H9 (cell line): ENCODE data around the gene MAP3K12. TPM values are rescaled to one million over a fixed set of nuclear protein-coding genes. Genes with fewer than 3 reads are reported as not detected.

Experiments used
- DNase-seq: peaks from one replicate; pipeline ENCODE4 v3.0.0-alpha.2; 2017
- H2AFZ ChIP-seq: one replicate; pipeline ENCODE4 v1.6.1; 2013; ENCODE audit warnings: mild to moderate bottlenecking, low read length, control low read depth, moderate library complexity
- H2AK5ac ChIP-seq: 2 replicates; pipeline ENCODE4 v1.6.1; 2013; ENCODE audit warnings: low read length, control low read depth, mixed read lengths; ENCODE audit not compliant: insufficient read length
- H2BK120ac ChIP-seq: one replicate; pipeline ENCODE4 v1.6.1; 2013; ENCODE audit warnings: low read depth, mild to moderate bottlenecking, low read length, control low read depth, inconsistent platforms; ENCODE audit not compliant: poor library complexity, severe bottlenecking
- H2BK12ac ChIP-seq: 2 replicates; pipeline ENCODE4 v1.6.1; 2013; ENCODE audit warnings: low read length, control low read depth, mixed read lengths, low read depth; ENCODE audit not compliant: insufficient read length
- H2BK15ac ChIP-seq: 2 replicates; pipeline ENCODE4 v1.6.1; 2013; ENCODE audit warnings: low read depth, low read length, control low read depth
- H2BK20ac ChIP-seq: one replicate; pipeline ENCODE4 v1.6.1; 2013; ENCODE audit warnings: low read depth, mild to moderate bottlenecking, low read length, control low read depth, inconsistent platforms; ENCODE audit not compliant: poor library complexity, severe bottlenecking
- H2BK5ac ChIP-seq: 2 replicates; pipeline ENCODE4 v1.6.1; 2013; ENCODE audit warnings: low read length, control low read depth, mixed read lengths; ENCODE audit not compliant: insufficient read length
- H3K14ac ChIP-seq: 2 replicates; pipeline ENCODE4 v1.6.1; 2013; ENCODE audit warnings: low read length, control low read depth; ENCODE audit not compliant: insufficient read depth
- H3K18ac ChIP-seq: 2 replicates; pipeline ENCODE4 v1.6.1; 2013; ENCODE audit warnings: low read depth, mild to moderate bottlenecking, mixed read lengths, low read length, control low read depth; ENCODE audit not compliant: insufficient read length
- H3K23ac ChIP-seq: 2 replicates; pipeline ENCODE4 v1.6.1; 2013; ENCODE audit warnings: low read length, control low read depth, mixed read lengths, low read depth; ENCODE audit not compliant: insufficient read length
- H3K23me2 ChIP-seq: 2 replicates; pipeline ENCODE4 v1.6.1; 2013; ENCODE audit warnings: low read depth, mild to moderate bottlenecking, mixed read lengths, low read length, control low read depth; ENCODE audit not compliant: insufficient read length, poor library complexity, severe bottlenecking
- H3K27ac ChIP-seq: 2 replicates; pipeline ENCODE4 v1.5.1; 2013; ENCODE audit warnings: low read length, control low read depth, mixed read lengths, low read depth; ENCODE audit not compliant: insufficient read length
- H3K27me3 ChIP-seq: 2 replicates; pipeline ENCODE4 v1.6.1; 2013; ENCODE audit warnings: low read length, control low read depth, inconsistent platforms; ENCODE audit not compliant: insufficient read depth
- H3K4ac ChIP-seq: 2 replicates; pipeline ENCODE4 v1.6.1; 2013; ENCODE audit warnings: low read depth, mild to moderate bottlenecking, control low read depth, inconsistent platforms, low read length, moderate library complexity
- H3K4me1 ChIP-seq: 2 replicates; pipeline ENCODE4 v1.6.1; 2013; ENCODE audit warnings: low read length, control low read depth, inconsistent platforms; ENCODE audit not compliant: insufficient read depth
- H3K4me2 ChIP-seq: 2 replicates; pipeline ENCODE4 v1.6.1; 2013; ENCODE audit warnings: low read length, control low read depth, mixed read lengths; ENCODE audit not compliant: insufficient read length, insufficient read depth
- H3K56ac ChIP-seq: 2 replicates; pipeline ENCODE4 v1.6.1; 2013; ENCODE audit warnings: low read depth, mild to moderate bottlenecking, mixed read lengths, low read length, control low read depth; ENCODE audit not compliant: insufficient read length
- H3K79me1 ChIP-seq: 2 replicates; pipeline ENCODE4 v1.6.1; 2013; ENCODE audit warnings: low read depth, mild to moderate bottlenecking, moderate library complexity, low read length, control low read depth, inconsistent platforms; ENCODE audit not compliant: insufficient read depth, poor library complexity, severe bottlenecking
- H3K79me2 ChIP-seq: 2 replicates; pipeline ENCODE4 v1.6.1; 2013; ENCODE audit warnings: low read length, control low read depth, inconsistent platforms; ENCODE audit not compliant: insufficient read depth
- H3K9ac ChIP-seq: 2 replicates; pipeline ENCODE4 v1.6.1; 2013; ENCODE audit warnings: low read length, control low read depth, mixed read lengths; ENCODE audit not compliant: insufficient read length; ENCODE audit errors: extremely low read depth
- H3K9me3 ChIP-seq: one replicate; pipeline ENCODE4 v1.6.1; 2013; ENCODE audit warnings: low read depth, low read length, inconsistent platforms; ENCODE audit not compliant: control insufficient read depth
- H3T11ph ChIP-seq: one replicate; pipeline ENCODE4 v1.6.1; 2013; ENCODE audit warnings: mild to moderate bottlenecking, low read length, control low read depth, inconsistent platforms
- H4K20me1 ChIP-seq: one replicate; pipeline ENCODE4 v1.6.1; 2013; ENCODE audit not compliant: control insufficient read depth, insufficient read length, insufficient read depth
- H4K5ac ChIP-seq: 2 replicates; pipeline ENCODE4 v1.6.1; 2013; ENCODE audit warnings: low read depth, mild to moderate bottlenecking, mixed read lengths, low read length, control low read depth; ENCODE audit not compliant: insufficient read length
- H4K8ac ChIP-seq: replicated peaks from 2 replicates; pipeline ENCODE4 v1.6.1; 2013; ENCODE audit warnings: low read length, control low read depth, mixed read lengths, low read depth; ENCODE audit not compliant: insufficient read length
- H4K91ac ChIP-seq: 2 replicates; pipeline ENCODE4 v1.6.1; 2013; ENCODE audit warnings: low read depth, mild to moderate bottlenecking, moderate library complexity, mixed read lengths, low read length, control low read depth; ENCODE audit not compliant: insufficient read length
- H3K27ac Mint-ChIP-seq, 3 experiments: 2 replicates in 2 of 3; 3 replicates in 1 of 3; pipeline ENCODE4 v1.8.0; 2020 to 2021; ENCODE audit warnings: mixed read lengths in 3 of 3, mild to moderate bottlenecking in 1 of 3, moderate library complexity in 1 of 3
- H3K27me3 Mint-ChIP-seq: 2 replicates; pipeline ENCODE4 v1.8.0; 2021; ENCODE audit warnings: low read depth, mild to moderate bottlenecking, moderate library complexity, mixed read lengths
- H3K36me3 Mint-ChIP-seq, 3 experiments: 2 replicates in 2 of 3; 3 replicates in 1 of 3; pipeline ENCODE4 v1.8.0; 2020 to 2021; ENCODE audit warnings: low read depth in 3 of 3, mixed read lengths in 3 of 3; ENCODE audit not compliant: insufficient read depth in 1 of 3
- H3K4me1 Mint-ChIP-seq, 2 experiments: 2 replicates each; pipeline ENCODE4 v1.8.0; 2020; ENCODE audit warnings: mixed read lengths in 2 of 2
- H3K4me3 Mint-ChIP-seq, 2 experiments: 2 replicates in 1 of 2; 3 replicates in 1 of 2; pipeline ENCODE4 v1.8.0; 2020 to 2021; ENCODE audit warnings: mild to moderate bottlenecking in 2 of 2, mixed read lengths in 2 of 2, moderate library complexity in 1 of 2
- H3K9me3 Mint-ChIP-seq, 2 experiments: 2 replicates in 1 of 2; 3 replicates in 1 of 2; pipeline ENCODE4 v1.8.0; 2020; ENCODE audit warnings: mild to moderate bottlenecking in 2 of 2, mixed read lengths in 2 of 2, moderate library complexity in 1 of 2
- WGBS: extraction: QIAGEN DNeasy Blood & Tissue Kit; methylation state at CpG from one replicate; pipeline ENCODE4 v1.1.7; 2013; ENCODE audit warnings: missing lambda C conversion rate, low lambda C conversion rate, mixed read lengths; ENCODE audit not compliant: insufficient read length; ENCODE audit errors: extremely low coverage; 5-methylcytosine and 5-hydroxymethylcytosine counted together
- total RNA-seq: library from RNA; stranded (reverse); gene quantifications from 2 replicates; pipeline ENCODE4 v1.2.1, GENCODE V29; 2021
- TF ChIP-seq, protein P1 (sequence below): fragments of 200-600 bp; sonication (generic); conservative IDR thresholded peaks from 3 replicates; pipeline ENCODE4 v1.8.0; 2021; ENCODE audit warnings: antibody characterized with exemption, mild to moderate bottlenecking

Gene MAP3K12
- total RNA-seq, 1 experiment from 2014 or later = 22.3 TPM

DNA sequence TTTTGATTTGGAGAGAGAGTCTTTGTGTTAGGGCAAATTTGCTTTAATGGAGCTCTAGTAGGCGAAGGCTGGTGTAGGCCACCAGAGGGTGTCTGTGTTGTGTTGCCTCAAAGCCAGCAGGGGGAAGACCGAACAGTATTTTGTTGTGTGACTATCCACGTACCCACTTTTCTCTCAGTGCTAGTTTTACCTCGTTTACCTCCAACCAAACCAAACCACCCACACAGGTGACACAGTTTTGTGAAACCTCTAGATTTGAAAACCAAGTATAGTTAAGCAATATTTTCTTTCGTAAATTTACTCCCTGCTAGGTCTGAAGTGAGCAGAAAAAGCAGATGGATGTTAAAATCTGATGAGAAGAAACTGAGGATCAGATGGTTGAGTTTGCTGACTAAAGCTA lies 44.3 kb upstream of the MAP3K12 start:
- H2AFZ ChIP-seq = no peak overlapping the region
- no peak overlapping the region for H4K8ac ChIP-seq
- no peak overlapping the region for H2BK20ac ChIP-seq
- H3K79me1 ChIP-seq = no peaks in the 10 kb centered on the region
- no peak overlapping the region for H2BK15ac ChIP-seq
- H3K18ac ChIP-seq = no peak overlapping the region
- H2BK120ac ChIP-seq = no peak overlapping the region
- no peak overlapping the region for H3K14ac ChIP-seq
- no peak overlapping the region for H3K4ac ChIP-seq
- H3K9ac ChIP-seq = peak overlapping the region; percentile 16
- TF ChIP-seq, protein P1, sequence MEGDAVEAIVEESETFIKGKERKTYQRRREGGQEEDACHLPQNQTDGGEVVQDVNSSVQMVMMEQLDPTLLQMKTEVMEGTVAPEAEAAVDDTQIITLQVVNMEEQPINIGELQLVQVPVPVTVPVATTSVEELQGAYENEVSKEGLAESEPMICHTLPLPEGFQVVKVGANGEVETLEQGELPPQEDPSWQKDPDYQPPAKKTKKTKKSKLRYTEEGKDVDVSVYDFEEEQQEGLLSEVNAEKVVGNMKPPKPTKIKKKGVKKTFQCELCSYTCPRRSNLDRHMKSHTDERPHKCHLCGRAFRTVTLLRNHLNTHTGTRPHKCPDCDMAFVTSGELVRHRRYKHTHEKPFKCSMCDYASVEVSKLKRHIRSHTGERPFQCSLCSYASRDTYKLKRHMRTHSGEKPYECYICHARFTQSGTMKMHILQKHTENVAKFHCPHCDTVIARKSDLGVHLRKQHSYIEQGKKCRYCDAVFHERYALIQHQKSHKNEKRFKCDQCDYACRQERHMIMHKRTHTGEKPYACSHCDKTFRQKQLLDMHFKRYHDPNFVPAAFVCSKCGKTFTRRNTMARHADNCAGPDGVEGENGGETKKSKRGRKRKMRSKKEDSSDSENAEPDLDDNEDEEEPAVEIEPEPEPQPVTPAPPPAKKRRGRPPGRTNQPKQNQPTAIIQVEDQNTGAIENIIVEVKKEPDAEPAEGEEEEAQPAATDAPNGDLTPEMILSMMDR = peak; percentile 88
- Mint-ChIP-seq H3K4me3 (no peak overlapping the region), H3K4me1 (peaks cover 8% of the 10 kb centered on the region in 2 experiments), H3K27me3 (no peaks in the 10 kb centered on the region), H3K36me3 (peaks cover 3 to 7% (median 5%) of the 10 kb centered on the region in 3 experiments; a peak in 5 of 7 replicates), H3K27ac (peak overlapping the region; percentile 16 to 84 (median 71); a peak in 4 of 7 replicates), H3K9me3 (no peaks in the 10 kb centered on the region; a peak in 1 of 5 replicates)
- H3K4me1 ChIP-seq = no peaks in the 10 kb centered on the region
- H3K27ac ChIP-seq = no peak overlapping the region
- no peak overlapping the region for H3K23ac ChIP-seq
- no peaks in the 10 kb centered on the region for H3K79me2 ChIP-seq
- H2AK5ac ChIP-seq = no peak overlapping the region
- H3K9me3 ChIP-seq = no peaks in the 10 kb centered on the region
- no peaks in the 10 kb centered on the region for H4K20me1 ChIP-seq
- no peak overlapping the region for H3K4me2 ChIP-seq
- DNase-seq = peak; percentile 73
- no peak overlapping the region for H3T11ph ChIP-seq
- no peak overlapping the region for H4K91ac ChIP-seq
- H3K56ac ChIP-seq = no peak overlapping the region
- no peak overlapping the region for H2BK12ac ChIP-seq
- H4K5ac ChIP-seq = no peak overlapping the region
- no peaks in the 10 kb centered on the region for H3K23me2 ChIP-seq
- no peak overlapping the region for H2BK5ac ChIP-seq
- no peaks in the 10 kb centered on the region for H3K27me3 ChIP-seq
- WGBS = no CpG with 5 or more reads among the region's 5 CpGs
